Measurements from ENCODE around the gene MYH1. TPM values are rescaled to one million over a fixed set of nuclear protein-coding genes. Genes with fewer than 3 reads are reported as not detected.

The MYH1 gene
- total and polyA plus RNA-seq, 7 donors = 0.01 to 0.60 (median 0.55) TPM; not detected in 4

GRCh38 chr17:10516638-10517037 is 1.7 kb downstream of the MYH1 start:
- intact Hi-C loops (cut with DNase I) = no loop called here
- Histone ChIP-seq H3K36me3 (no peaks in the 10 kb centered on the region), H3K27ac (no peak overlapping the region), H3K9me3 (no peaks in the 10 kb centered on the region), H3K4me1 (peaks cover 0 to 20% (median 11%) of the 10 kb centered on the region in 4 donors), H3K27me3 (no peaks in the 10 kb centered on the region), H3K4me3 (no peak overlapping the region)
- DNase-seq = no peak
- TF ChIP-seq POLR2A (IDR thresholded peaks at IDR 0.05) (no peak), EP300 (IDR thresholded peaks at IDR 0.05) (no peak), POLR2AphosphoS5 (IDR thresholded peaks at IDR 0.05) (no peak), CTCF (IDR thresholded peaks at IDR 0.05) (no peak)

GRCh38 chr17:10516065-10516464 is 2.3 kb downstream of the MYH1 start:
- Histone ChIP-seq H3K27ac (no peak overlapping the region), H3K36me3 (no peaks in the 10 kb centered on the region), H3K9me3 (no peaks in the 10 kb centered on the region), H3K4me3 (no peak overlapping the region), H3K4me1 (peaks cover 0 to 20% (median 11%) of the 10 kb centered on the region in 4 donors), H3K27me3 (no peaks in the 10 kb centered on the region)
- WGBS, 2 donors = 86 to 92% methylated on average over 7 of the region's 7 CpGs
- DNase-seq = no peak
- no peak for TF ChIP-seq POLR2A (IDR thresholded peaks at IDR 0.05)
- no peak for TF ChIP-seq EP300 (IDR thresholded peaks at IDR 0.05)
- TF ChIP-seq CTCF (IDR thresholded peaks at IDR 0.05) = no peak
- TF ChIP-seq POLR2AphosphoS5 (IDR thresholded peaks at IDR 0.05) = no peak
- intact Hi-C loops (cut with DNase I) = no loop called here

GRCh38 chr17:10513299-10514067 is 4.9 kb downstream of the MYH1 start:
- H3K4me3 ChIP-seq = no peak overlapping the region
- no peak for TF ChIP-seq EP300 (IDR thresholded peaks at IDR 0.05)
- peak in 3 of 4 donors; percentile 8 to 46 (median 43) for TF ChIP-seq POLR2AphosphoS5 (IDR thresholded peaks at IDR 0.05)
- no peak for TF ChIP-seq CTCF (IDR thresholded peaks at IDR 0.05)
- TF ChIP-seq POLR2A (IDR thresholded peaks at IDR 0.05) = no peak
- no peaks in the 10 kb centered on the region for H3K36me3 ChIP-seq
- no peaks in the 10 kb centered on the region for H3K9me3 ChIP-seq
- intact Hi-C loops (cut with DNase I) = no loop called here
- no peak for DNase-seq
- WGBS, 2 donors = 66 to 86% methylated on average over 6 of the region's 6 CpGs
- H3K27me3 ChIP-seq = no peaks in the 10 kb centered on the region
- H3K27ac ChIP-seq = no peak overlapping the region
- H3K4me1 ChIP-seq = peaks cover 0 to 15% (median 11%) of the 10 kb centered on the region in 4 donors

- no peak for DNase-seq
- intact Hi-C loops (cut with DNase I) = no loop called here
- no peak overlapping the region for H3K4me3 ChIP-seq
- H3K9me3 ChIP-seq = no peaks in the 10 kb centered on the region
- H3K36me3 ChIP-seq = no peaks in the 10 kb centered on the region
- no peak overlapping the region for H3K27ac ChIP-seq
- no peak for TF ChIP-seq POLR2AphosphoS5 (IDR thresholded peaks at IDR 0.05)
- TF ChIP-seq POLR2A (IDR thresholded peaks at IDR 0.05) = no peak
- no peak for TF ChIP-seq EP300 (IDR thresholded peaks at IDR 0.05)
- no peak for TF ChIP-seq CTCF (IDR thresholded peaks at IDR 0.05)
- 82% methylated on average over 2 of the region's 2 CpGs for WGBS, 2 donors
- H3K27me3 ChIP-seq = no peaks in the 10 kb centered on the region
- peaks cover 0 to 13% (median 11%) of the 10 kb centered on the region in 4 donors for H3K4me1 ChIP-seq
Measured at GRCh38 chr17:10512856-10513255, 5.5 kb downstream of the MYH1 start.

All from sigmoid colon (tissue), 7 donors.